NCI-H524 treated with DMSO at 0.1 percent for 48 hours (cell line): ENCODE measurements around the gene UBA1.

Source experiments
- DNase-seq: peaks from one replicate; lab custom pipeline; 2025; lab: John Stamatoyannopoulos, UW

UBA1 gene

GRCh38 chrX:47169726-47170515 is 23.7 kb upstream of the UBA1 start:
- no peak for DNase-seq

GRCh38 chrX:47170861-47171692 is 22.6 kb upstream of the UBA1 start:
- DNase-seq: no peak

- no peak for DNase-seq
These were observed 21.6 kb upstream of the UBA1 start for GRCh38 chrX:47171996-47172395.

GRCh38 chrX:47172549-47172948 is 21.1 kb upstream of the UBA1 start:
- DNase-seq: no peak

GRCh38 chrX:47172971-47173792 is 20.4 kb upstream of the UBA1 start:
- DNase-seq: no peak

GRCh38 chrX:47174376-47174775 is 19.3 kb upstream of the UBA1 start:
- DNase-seq: no peak

- no peak for DNase-seq
These were observed 18.6 kb upstream of the UBA1 start for GRCh38 chrX:47174846-47175587.

- DNase-seq: no peak
These were observed 18.0 kb upstream of the UBA1 start for GRCh38 chrX:47175588-47175980.

GRCh38 chrX:47176101-47176740 is 17.4 kb upstream of the UBA1 start:
- DNase-seq: no peak

- no peak for DNase-seq
These were observed 16.6 kb upstream of the UBA1 start for GRCh38 chrX:47177079-47177478.

GRCh38 chrX:47178337-47178736 is 15.3 kb upstream of the UBA1 start:
- DNase-seq: no peak

- DNase-seq: no peak
These were observed 14.3 kb upstream of the UBA1 start for GRCh38 chrX:47179221-47179927.

- DNase-seq: no peak
These were observed 13.7 kb upstream of the UBA1 start for GRCh38 chrX:47179928-47180255.

GRCh38 chrX:47180346-47180745 is 13.3 kb upstream of the UBA1 start:
- DNase-seq: no peak

GRCh38 chrX:47181301-47181700 is 12.3 kb upstream of the UBA1 start:
- no peak for DNase-seq

GRCh38 chrX:47182106-47182700 is 11.4 kb upstream of the UBA1 start:
- DNase-seq: no peak

GRCh38 chrX:47184486-47184885 is 9.1 kb upstream of the UBA1 start:
- DNase-seq: no peak

- DNase-seq: no peak
These were observed 8.4 kb upstream of the UBA1 start for GRCh38 chrX:47185241-47185640.

- no peak for DNase-seq
These were observed 7.4 kb upstream of the UBA1 start for GRCh38 chrX:47186096-47186740.
